ENCODE results near the gene ADGRF4. TPM values are rescaled to one million over a fixed set of nuclear protein-coding genes. Genes with fewer than 3 reads are reported as not detected.

The ADGRF4 gene
- total and polyA plus RNA-seq, 9 of the 15 experiments (the other 6 are each of a cell fraction or from before 2014, with no cell fraction given), result not detected

GRCh38 chr6:47769982-47770381 is 71.6 kb downstream of the ADGRF4 start (continued):
- no peak for TF ChIP-seq HDGF (IDR thresholded peaks at IDR 0.05)
- TF ChIP-seq HMGXB4 (CRISPR knock-in tag; IDR thresholded peaks at IDR 0.05), result no peak
- TF ChIP-seq IRF2 (CRISPR knock-in tag; IDR thresholded peaks at IDR 0.05), result no peak
- no peak for TF ChIP-seq TAF1 (IDR thresholded peaks at IDR 0.05; ENCODE audit: control insufficient read depth, extremely low read depth, insufficient read depth, low read length, severe bottlenecking)

Other genes starting within 250 kb of the ADGRF4 start
- 31.4 and 38.7 TPM in 2 replicates for gene CD2AP, start 220.8 kb upstream of the ADGRF4 start, total RNA-seq (2014; rRNA removed)
- 69.7 and 81.5 TPM in 2 replicates for gene CD2AP, start 220.8 kb upstream of the ADGRF4 start, total RNA-seq (2014; rRNA removed; fragmentation: Illumina TruSeq; extraction: Trizol)
- 63.8 and 68.9 TPM in 2 replicates for gene CD2AP, start 220.8 kb upstream of the ADGRF4 start, total RNA-seq (2015; rRNA removed; fragmentation: Illumina TruSeq; extraction: Trizol)
- 41.3 TPM in 2 replicates for gene CD2AP, start 220.8 kb upstream of the ADGRF4 start, total RNA-seq (2021)
- 20.8 and 35.5 TPM in 2 replicates for gene CD2AP, start 220.8 kb upstream of the ADGRF4 start, polyA plus RNA-seq (2011; rRNA removed)
- gene CD2AP, start 220.8 kb upstream of the ADGRF4 start, polyA plus RNA-seq (2014; fragmentation: Illumina TruSeq; extraction: Trizol), result 35.6 and 50.2 TPM in 2 replicates
- gene CD2AP, start 220.8 kb upstream of the ADGRF4 start, polyA plus RNA-seq (2014; fragmentation: Nextera tagmentation; extraction: Ambion mirVana), result 10 to 100 TPM in 1 of 2 experiments, 1 to 10 TPM in 1; 9.4 to 15.9 TPM
- 23.8 and 25.9 TPM in 2 replicates for gene CD2AP, start 220.8 kb upstream of the ADGRF4 start, polyA plus RNA-seq (2014; rRNA removed)
- gene OPN5, start 83.5 kb downstream of the ADGRF4 start, total RNA-seq (2014; rRNA removed), result not detected in 2 replicates
- not detected in 2 replicates for gene OPN5, start 83.5 kb downstream of the ADGRF4 start, total RNA-seq (2014; rRNA removed; fragmentation: Illumina TruSeq; extraction: Trizol)
- gene OPN5, start 83.5 kb downstream of the ADGRF4 start, total RNA-seq (2015; rRNA removed; fragmentation: Illumina TruSeq; extraction: Trizol), result not detected in 2 replicates
- not detected in 2 replicates for gene OPN5, start 83.5 kb downstream of the ADGRF4 start, total RNA-seq (2021)
- not detected in 2 replicates for gene OPN5, start 83.5 kb downstream of the ADGRF4 start, polyA plus RNA-seq (2011; rRNA removed)
- gene OPN5, start 83.5 kb downstream of the ADGRF4 start, polyA plus RNA-seq (2014; fragmentation: Illumina TruSeq; extraction: Trizol), result not detected in 2 replicates
- gene OPN5, start 83.5 kb downstream of the ADGRF4 start, polyA plus RNA-seq (2014; fragmentation: Nextera tagmentation; extraction: Ambion mirVana), result not detected
- not detected in 2 replicates for gene OPN5, start 83.5 kb downstream of the ADGRF4 start, polyA plus RNA-seq (2014; rRNA removed)

All from K562 (cell line).